SK-N-SH treated with all-trans-retinoic acid at 6 μM for 48 hours (cell line): ENCODE results near the gene ADH1C.

Experiments used
- ATAC-seq: fragments of 200-7000 bp; cut with Tn5 transposase; 3 replicates; pipeline ENCODE4 v1.9.1; 2020; ENCODE audit warnings: mild to moderate bottlenecking, moderate library complexity
- ARNTL ChIP-seq: fragments of 450-650 bp; formaldehyde crosslinking; IDR thresholded peaks from 2 replicates; pipeline ENCODE4 v1.5.0; 2020; ENCODE audit warnings: low read depth, mild to moderate bottlenecking, moderate library complexity, borderline replicate concordance
- CSDC2 ChIP-seq: fragments of 250-450 bp; sonication (Bioruptor Pico); IDR thresholded peaks from 2 replicates; pipeline ENCODE4 v1.5.0; 2020; ENCODE audit warnings: mild to moderate bottlenecking, moderate library complexity
- ESRRG ChIP-seq: fragments of 250-450 bp; sonication (Bioruptor Pico); IDR thresholded peaks from 2 replicates; pipeline ENCODE4 v1.6.1; 2021; ENCODE audit warnings: mild to moderate bottlenecking
- ISL1 ChIP-seq: fragments of 250-450 bp; sonication (Bioruptor Pico); IDR thresholded peaks from 2 replicates; pipeline ENCODE4 v2.1.2; 2022; ENCODE audit warnings: mild to moderate bottlenecking, moderate library complexity
- OSR1 ChIP-seq: fragments of 250-450 bp; sonication (Bioruptor Pico); IDR thresholded peaks from 2 replicates; pipeline ENCODE4 v1.8.0; 2022; ENCODE audit warnings: moderate library complexity, mild to moderate bottlenecking, inconsistent platforms
- SNAI2 ChIP-seq: fragments of 250-450 bp; sonication (Bioruptor Pico); IDR thresholded peaks from 2 replicates; pipeline ENCODE4 v1.5.0; 2020; ENCODE audit warnings: mild to moderate bottlenecking, moderate library complexity
- TCF4 ChIP-seq: fragments of 250-450 bp; sonication (Bioruptor Pico); IDR thresholded peaks from 2 replicates; pipeline ENCODE4 v1.8.0; 2021; ENCODE audit warnings: mild to moderate bottlenecking, moderate library complexity, borderline replicate concordance
- ZFP30 ChIP-seq: fragments of 450-650 bp; formaldehyde crosslinking; IDR thresholded peaks from 2 replicates; pipeline ENCODE4 v1.5.0; 2022; ENCODE audit warnings: mild to moderate bottlenecking, moderate library complexity
- ZNF565 ChIP-seq: fragments of 450-650 bp; formaldehyde crosslinking; conservative IDR thresholded peaks from 2 replicates; pipeline ENCODE4 v1.5.0; 2020; ENCODE audit warnings: low read depth, mild to moderate bottlenecking, moderate library complexity
- TF ChIP-seq, protein P1 (sequence below): fragments of 250-450 bp; sonication (Bioruptor Pico); IDR thresholded peaks from 2 replicates; pipeline ENCODE4 v1.5.1; 2021; ENCODE audit warnings: mild to moderate bottlenecking, moderate library complexity
- TF ChIP-seq, protein P2 (sequence below): fragments of 250-450 bp; sonication (Bioruptor Pico); IDR thresholded peaks from 2 replicates; pipeline ENCODE4 v1.8.0; 2020; ENCODE audit warnings: mild to moderate bottlenecking, moderate library complexity, borderline replicate concordance

The ADH1C gene

DNA sequence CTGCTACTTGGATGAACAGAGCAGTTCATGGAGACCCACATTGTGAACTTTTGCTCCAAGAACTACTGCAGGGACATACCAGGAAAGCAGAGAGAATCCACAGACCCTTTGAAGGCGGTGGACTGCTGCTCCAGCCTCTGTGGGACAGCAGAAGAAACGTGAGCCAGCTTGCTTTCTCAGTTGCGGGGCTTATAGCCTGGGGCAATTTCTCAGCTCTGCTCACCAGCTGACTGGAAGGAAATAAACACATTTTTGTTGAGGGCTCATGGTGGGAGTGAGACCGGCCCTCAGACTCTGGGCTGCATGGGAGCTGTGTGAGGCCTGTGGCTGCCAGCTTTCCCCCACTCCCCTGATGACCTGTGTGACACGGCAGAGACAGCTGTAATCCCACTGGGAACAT is 59.2 kb downstream of the ADH1C start:
- ATAC-seq: no peak
- TF ChIP-seq, protein P1, sequence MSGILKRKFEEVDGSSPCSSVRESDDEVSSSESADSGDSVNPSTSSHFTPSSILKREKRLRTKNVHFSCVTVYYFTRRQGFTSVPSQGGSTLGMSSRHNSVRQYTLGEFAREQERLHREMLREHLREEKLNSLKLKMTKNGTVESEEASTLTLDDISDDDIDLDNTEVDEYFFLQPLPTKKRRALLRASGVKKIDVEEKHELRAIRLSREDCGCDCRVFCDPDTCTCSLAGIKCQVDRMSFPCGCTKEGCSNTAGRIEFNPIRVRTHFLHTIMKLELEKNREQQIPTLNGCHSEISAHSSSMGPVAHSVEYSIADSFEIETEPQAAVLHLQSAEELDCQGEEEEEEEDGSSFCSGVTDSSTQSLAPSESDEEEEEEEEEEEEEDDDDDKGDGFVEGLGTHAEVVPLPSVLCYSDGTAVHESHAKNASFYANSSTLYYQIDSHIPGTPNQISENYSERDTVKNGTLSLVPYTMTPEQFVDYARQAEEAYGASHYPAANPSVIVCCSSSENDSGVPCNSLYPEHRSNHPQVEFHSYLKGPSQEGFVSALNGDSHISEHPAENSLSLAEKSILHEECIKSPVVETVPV (CRISPR knock-in tag): no peak
- no peak for TF ChIP-seq OSR1
- TF ChIP-seq ZNF565: no peak
- TF ChIP-seq CSDC2 (CRISPR knock-in tag): no peak
- TF ChIP-seq, protein P2, sequence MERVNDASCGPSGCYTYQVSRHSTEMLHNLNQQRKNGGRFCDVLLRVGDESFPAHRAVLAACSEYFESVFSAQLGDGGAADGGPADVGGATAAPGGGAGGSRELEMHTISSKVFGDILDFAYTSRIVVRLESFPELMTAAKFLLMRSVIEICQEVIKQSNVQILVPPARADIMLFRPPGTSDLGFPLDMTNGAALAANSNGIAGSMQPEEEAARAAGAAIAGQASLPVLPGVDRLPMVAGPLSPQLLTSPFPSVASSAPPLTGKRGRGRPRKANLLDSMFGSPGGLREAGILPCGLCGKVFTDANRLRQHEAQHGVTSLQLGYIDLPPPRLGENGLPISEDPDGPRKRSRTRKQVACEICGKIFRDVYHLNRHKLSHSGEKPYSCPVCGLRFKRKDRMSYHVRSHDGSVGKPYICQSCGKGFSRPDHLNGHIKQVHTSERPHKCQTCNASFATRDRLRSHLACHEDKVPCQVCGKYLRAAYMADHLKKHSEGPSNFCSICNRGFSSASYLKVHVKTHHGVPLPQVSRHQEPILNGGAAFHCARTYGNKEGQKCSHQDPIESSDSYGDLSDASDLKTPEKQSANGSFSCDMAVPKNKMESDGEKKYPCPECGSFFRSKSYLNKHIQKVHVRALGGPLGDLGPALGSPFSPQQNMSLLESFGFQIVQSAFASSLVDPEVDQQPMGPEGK: no peak
- TF ChIP-seq SNAI2 (CRISPR knock-in tag): no peak
- TF ChIP-seq ESRRG (CRISPR knock-in tag): no peak
- TF ChIP-seq ZFP30 (CRISPR knock-in tag): no peak
- no peak for TF ChIP-seq TCF4 (CRISPR knock-in tag)

DNA sequence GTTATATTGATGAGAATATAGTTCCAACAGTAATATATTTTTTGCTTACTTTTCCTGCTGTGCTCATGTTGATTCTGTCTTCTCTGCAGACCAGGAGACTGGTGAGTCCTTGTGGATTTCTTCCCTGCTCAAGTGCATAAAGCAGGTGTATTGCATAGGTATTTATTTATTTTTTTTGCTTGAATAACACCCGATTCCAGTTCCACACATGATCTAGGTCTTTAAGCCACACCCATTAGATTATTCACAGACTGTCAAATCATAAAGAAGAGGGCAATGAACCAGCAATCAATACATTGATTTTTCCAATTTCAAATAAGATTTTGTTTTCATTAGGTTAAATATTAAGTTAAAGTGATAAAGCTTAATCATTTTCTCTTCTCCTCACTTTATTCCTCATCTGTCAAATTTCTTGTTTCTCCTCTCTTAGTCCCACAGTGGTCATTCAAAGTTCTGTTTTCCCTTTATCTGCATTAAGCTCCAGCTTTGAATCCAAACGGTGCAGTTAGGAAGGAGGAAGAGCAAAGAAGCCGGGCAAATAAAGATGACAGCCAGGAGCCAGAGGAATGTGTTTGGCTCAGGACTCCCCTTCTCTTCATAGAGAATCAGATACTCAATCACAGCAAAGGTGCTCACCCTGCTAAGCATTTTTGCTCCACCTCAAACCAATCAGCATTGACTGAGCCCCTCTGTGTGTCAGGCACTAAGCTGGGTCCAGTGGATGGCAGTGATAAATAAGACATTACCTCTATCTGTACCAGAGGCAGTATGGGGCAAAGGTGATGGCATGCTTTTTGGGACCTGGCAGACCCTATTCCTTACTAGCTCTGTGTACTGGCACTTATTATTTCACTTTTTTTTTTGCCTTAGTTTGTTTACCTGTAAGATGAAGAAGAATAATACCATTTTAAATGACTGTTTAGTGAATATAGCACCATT is 61.4 kb downstream of the ADH1C start, which contains the start of gene ADH1A:
ADH1A (minus strand) TSS at position 138 of the 939 bp plus-strand sequence; CDS start at position 67, 71 bp downstream.
- TF ChIP-seq ARNTL (CRISPR knock-in tag) (no peak), ISL1 (CRISPR knock-in tag) (no peak), TCF4 (CRISPR knock-in tag) (no peak), CSDC2 (CRISPR knock-in tag) (no peak)
- TF ChIP-seq, protein P1 (CRISPR knock-in tag): no peak
- no peak for ATAC-seq
